OCI-LY3 (cell line): ENCODE measurements around the gene DAB1.

Experiments used
- H2AFZ ChIP-seq: fragments of 200-600, 300-600 bp; shearing (Covaris generic); 2 replicates; pipeline ENCODE4 v1.6.0; 2014; ENCODE audit warnings: antibody characterized with exemption, low read depth, low read length
- H3K27ac ChIP-seq: fragments of 200-600, 300-600 bp; sonication (generic); 2 replicates; pipeline ENCODE4 v1.5.1; 2014; ENCODE audit warnings: mild to moderate bottlenecking, low read length, moderate library complexity, mixed read lengths
- H3K27me3 ChIP-seq: fragments of 200-600, 300-600 bp; sonication (generic); 2 replicates; pipeline ENCODE4 v1.6.1; 2014; ENCODE audit warnings: low read depth, low read length, mixed read lengths
- H3K36me3 ChIP-seq: fragments of 200-600, 300-600 bp; sonication (generic); replicated peaks from 2 replicates; pipeline ENCODE3; 2014; ENCODE audit warnings: low read depth, low read length, mixed read lengths
- H3K4me1 ChIP-seq: fragments of 300-600, 200-600 bp; sonication (generic); 2 replicates; pipeline ENCODE4 v1.6.1; 2014; ENCODE audit warnings: low read length, mixed read lengths
- H3K4me2 ChIP-seq: fragments of 200-600, 300-600 bp; sonication (generic); 2 replicates; pipeline ENCODE4 v1.6.1; 2014; ENCODE audit warnings: low read length, mixed read lengths
- H3K4me3 ChIP-seq: fragments of 300-600, 200-600 bp; sonication (generic); 2 replicates; pipeline ENCODE4 v1.5.1; 2014; ENCODE audit warnings: antibody characterized with exemption, mild to moderate bottlenecking, low read length, moderate library complexity
- H3K79me2 ChIP-seq: fragments of 300-600, 200-600 bp; shearing (Covaris generic); 2 replicates; pipeline ENCODE4 v1.6.1; 2014; ENCODE audit warnings: mild to moderate bottlenecking, low read length, mixed read lengths
- H3K9ac ChIP-seq: fragments of 300-600, 200-600 bp; shearing (Covaris generic); 2 replicates; pipeline ENCODE4 v1.6.0; 2014; ENCODE audit warnings: mild to moderate bottlenecking, low read length, moderate library complexity
- H3K9me3 ChIP-seq: fragments of 200-600, 300-600 bp; shearing (Covaris generic); 2 replicates; pipeline ENCODE4 v1.6.1; 2014; ENCODE audit warnings: low read length, mixed read lengths; ENCODE audit not compliant: insufficient read depth
- H4K20me1 ChIP-seq: fragments of 200-600, 300-600 bp; sonication (generic); 2 replicates; pipeline ENCODE4 v1.6.1; 2016; ENCODE audit warnings: low read length, mixed read lengths; ENCODE audit not compliant: insufficient read depth
- CTCF ChIP-seq: fragments of 200-600, 300-600 bp; sonication (generic); IDR thresholded peaks from 2 replicates; pipeline ENCODE4 v1.5.1; 2014; ENCODE audit warnings: antibody characterized with exemption, low read length, low read depth
- EZH2phosphoT487 ChIP-seq: fragments of 200-600 bp; shearing (Covaris generic); IDR thresholded peaks from 2 replicates; pipeline ENCODE4 v1.6.1; 2018; ENCODE audit warnings: antibody characterized with exemption, mixed run types, low read depth

The DAB1 gene

GRCh38 chr1:56963667-56964066 lies 460.2 kb downstream of the DAB1 start:
- Histone ChIP-seq H2AFZ (no peak overlapping the region), H3K9ac (no peak overlapping the region), H3K36me3 (no peaks in the 10 kb centered on the region), H3K27ac (no peak overlapping the region), H4K20me1 (no peaks in the 10 kb centered on the region), H3K4me1 (no peaks in the 10 kb centered on the region), H3K9me3 (no peaks in the 10 kb centered on the region), H3K4me3 (no peak overlapping the region), H3K4me2 (no peak overlapping the region), H3K27me3 (no peaks in the 10 kb centered on the region), H3K79me2 (no peaks in the 10 kb centered on the region)
- no peak for TF ChIP-seq EZH2phosphoT487
- no peak for TF ChIP-seq CTCF

- no peak overlapping the region for H3K4me2 ChIP-seq
- no peak for TF ChIP-seq EZH2phosphoT487
- TF ChIP-seq CTCF = no peak
- H3K36me3 ChIP-seq = no peaks in the 10 kb centered on the region
These were observed 462.4 kb downstream of the DAB1 start for GRCh38 chr1:56961426-56961825.

GRCh38 chr1:56958526-56958925 lies 465.3 kb downstream of the DAB1 start:
- Histone ChIP-seq H3K9me3 (no peaks in the 10 kb centered on the region), H3K4me1 (no peaks in the 10 kb centered on the region), H3K27me3 (no peaks in the 10 kb centered on the region), H3K27ac (no peak overlapping the region), H3K79me2 (no peaks in the 10 kb centered on the region), H3K4me3 (no peak overlapping the region), H3K36me3 (no peaks in the 10 kb centered on the region), H3K4me2 (no peak overlapping the region), H3K9ac (no peak overlapping the region), H4K20me1 (no peaks in the 10 kb centered on the region), H2AFZ (no peak overlapping the region)
- TF ChIP-seq CTCF (no peak), EZH2phosphoT487 (no peak)

More at GRCh38 chr1:56961426-56961825, 462.4 kb downstream of the DAB1 start:
- H3K27ac ChIP-seq = no peak overlapping the region
- H4K20me1 ChIP-seq = no peaks in the 10 kb centered on the region
- no peak overlapping the region for H3K4me3 ChIP-seq
- no peaks in the 10 kb centered on the region for H3K27me3 ChIP-seq
- no peak overlapping the region for H2AFZ ChIP-seq
- H3K9me3 ChIP-seq = no peaks in the 10 kb centered on the region
- H3K9ac ChIP-seq = no peak overlapping the region
- H3K4me1 ChIP-seq = no peaks in the 10 kb centered on the region
- H3K79me2 ChIP-seq = no peaks in the 10 kb centered on the region

GRCh38 chr1:56957931-56958330 lies 465.9 kb downstream of the DAB1 start:
- Histone ChIP-seq H3K4me3 (no peak overlapping the region), H3K9ac (no peak overlapping the region), H3K79me2 (no peaks in the 10 kb centered on the region), H3K27me3 (no peaks in the 10 kb centered on the region), H3K4me2 (no peak overlapping the region), H3K4me1 (no peaks in the 10 kb centered on the region), H3K27ac (no peak overlapping the region), H4K20me1 (no peaks in the 10 kb centered on the region), H3K9me3 (no peaks in the 10 kb centered on the region), H2AFZ (no peak overlapping the region), H3K36me3 (no peaks in the 10 kb centered on the region)
- TF ChIP-seq CTCF (no peak), EZH2phosphoT487 (no peak)
